ENCODE measurements around the gene MCFD2.
"Not testable (repeated sequence)": the region's sequence is repeated elsewhere in the genome, so short reads cannot be mapped to it uniquely, and the experiment has no call there.

MCFD2 gene

GRCh38 chr2:46887028-46887885, 28.3 kb downstream of the MCFD2 start:
- H3K4me3 ChIP-seq (ENCODE audit: low read depth in 1 of 2, low read length in 2 of 2), result no peak overlapping the region
- H3K4me1 ChIP-seq (ENCODE audit: control insufficient read depth in 1 of 2, insufficient read depth in 2 of 2, low read length in 2 of 2), result no peaks in the 10 kb centered on the region
- H3K9me3 ChIP-seq (ENCODE audit: control insufficient read depth in 1 of 2, low read length in 2 of 2), result no peaks in the 10 kb centered on the region
- H3K27me3 ChIP-seq (ENCODE audit: control insufficient read depth in 1 of 2, insufficient read depth in 2 of 2, low read length in 2 of 2), result no peaks in the 10 kb centered on the region
- no peak overlapping the region for H3K9ac ChIP-seq (ENCODE audit: low read depth in 1 of 2, low read length in 2 of 2)
- H3K27ac ChIP-seq (ENCODE audit: low read depth, low read length), result no peak overlapping the region
- H3K36me3 ChIP-seq (ENCODE audit: control insufficient read depth in 1 of 2, insufficient read depth in 2 of 2, low read length in 2 of 2), result no peaks in the 10 kb centered on the region

DNA sequence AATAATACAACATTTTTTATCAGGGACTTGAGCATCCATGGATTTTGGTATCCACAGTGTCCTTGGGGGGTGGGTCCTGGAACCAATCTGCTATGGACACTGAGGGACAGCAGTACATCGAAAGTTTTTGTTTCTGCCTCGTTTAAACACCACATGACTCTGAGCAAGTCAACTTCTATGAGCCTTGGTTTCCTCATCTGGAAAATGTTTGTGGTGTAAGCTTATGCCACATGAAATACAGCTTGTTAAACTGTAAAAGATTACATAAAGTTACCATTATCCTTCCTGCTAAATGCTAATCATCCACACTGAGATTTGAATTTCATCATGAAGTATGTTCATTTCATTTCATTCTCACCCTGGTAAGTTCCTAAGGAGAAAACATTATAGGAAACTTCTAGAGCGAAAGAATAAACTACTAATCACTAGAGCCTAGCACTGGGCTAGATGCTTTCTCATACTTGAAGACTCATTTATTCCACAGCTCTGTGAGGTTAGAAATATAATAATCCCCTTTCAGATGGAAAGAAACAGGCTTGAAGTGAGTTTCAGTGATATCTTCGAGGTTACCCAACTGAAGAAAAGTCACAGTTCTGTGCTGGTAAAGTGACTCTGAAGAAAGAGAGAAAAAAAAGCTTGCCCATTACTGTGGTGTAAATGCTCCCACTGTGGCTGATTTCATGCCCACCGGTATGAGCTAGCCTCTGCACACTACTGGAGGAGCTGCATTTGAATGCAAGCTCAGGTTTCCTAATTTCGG, 29.2 kb downstream of the MCFD2 start:
- no peaks in the 10 kb centered on the region for H3K9me3 ChIP-seq (ENCODE audit: control insufficient read depth in 1 of 2, low read length in 2 of 2)
- H3K9ac ChIP-seq (ENCODE audit: low read depth in 1 of 2, low read length in 2 of 2), result no peak overlapping the region
- H3K4me1 ChIP-seq (ENCODE audit: control insufficient read depth in 1 of 2, insufficient read depth in 2 of 2, low read length in 2 of 2), result peaks cover 0 to 4% of the 10 kb centered on the region in 2 donors
- H3K36me3 ChIP-seq (ENCODE audit: control insufficient read depth in 1 of 2, insufficient read depth in 2 of 2, low read length in 2 of 2), result no peaks in the 10 kb centered on the region
- no peak overlapping the region for H3K4me3 ChIP-seq (ENCODE audit: low read depth in 1 of 2, low read length in 2 of 2)
- H3K27ac ChIP-seq (ENCODE audit: low read depth, low read length), result no peak overlapping the region
- no peaks in the 10 kb centered on the region for H3K27me3 ChIP-seq (ENCODE audit: control insufficient read depth in 1 of 2, insufficient read depth in 2 of 2, low read length in 2 of 2)

GRCh38 chr2:46885376-46885775, 30.2 kb downstream of the MCFD2 start:
- no peaks in the 10 kb centered on the region for H3K9me3 ChIP-seq (ENCODE audit: control insufficient read depth in 1 of 2, low read length in 2 of 2)
- H3K27ac ChIP-seq (ENCODE audit: low read depth, low read length), result no peak overlapping the region
- H3K9ac ChIP-seq (ENCODE audit: low read depth in 1 of 2, low read length in 2 of 2), result no peak overlapping the region

DNA sequence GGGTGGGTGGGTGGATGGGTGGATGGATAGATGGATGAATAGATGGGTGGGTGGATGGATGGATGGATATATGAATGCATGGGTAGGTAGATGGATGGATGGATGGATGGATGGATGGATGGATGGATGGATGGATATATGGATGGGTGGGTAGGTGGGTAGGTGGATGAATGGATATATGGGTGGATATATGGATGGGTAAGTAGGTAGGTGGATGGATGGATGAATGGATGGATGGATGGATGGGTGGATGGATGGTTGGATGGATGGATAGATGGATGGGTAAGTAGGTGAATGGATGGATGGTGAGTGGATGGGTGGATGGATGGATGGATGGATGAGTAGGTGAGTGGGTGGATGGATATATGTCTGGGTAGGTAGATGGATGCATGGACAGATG, 36.1 kb downstream of the MCFD2 start:
- H3K27me3 ChIP-seq (ENCODE audit: control insufficient read depth in 1 of 2, insufficient read depth in 2 of 2, low read length in 2 of 2), result no peaks in the 10 kb centered on the region
- no peak overlapping the region for H3K4me3 ChIP-seq (ENCODE audit: low read depth in 1 of 2, low read length in 2 of 2)
- H3K9ac ChIP-seq (ENCODE audit: low read depth in 1 of 2, low read length in 2 of 2), result no peak overlapping the region
- no peak overlapping the region for H3K27ac ChIP-seq (ENCODE audit: low read depth, low read length)
- H3K4me1 ChIP-seq (ENCODE audit: control insufficient read depth in 1 of 2, insufficient read depth in 2 of 2, low read length in 2 of 2), result peaks cover under 1 to 22% of the 10 kb centered on the region in 2 donors
- no peaks in the 10 kb centered on the region for H3K9me3 ChIP-seq (ENCODE audit: control insufficient read depth in 1 of 2, low read length in 2 of 2)
- H3K36me3 ChIP-seq (ENCODE audit: control insufficient read depth in 1 of 2, insufficient read depth in 2 of 2, low read length in 2 of 2), result no peaks in the 10 kb centered on the region

More at GRCh38 chr2:46885376-46885775, 30.2 kb downstream of the MCFD2 start:
- Histone ChIP-seq H3K4me3 (ENCODE audit: low read depth in 1 of 2, low read length in 2 of 2) (no peak overlapping the region), H3K27me3 (ENCODE audit: control insufficient read depth in 1 of 2, insufficient read depth in 2 of 2, low read length in 2 of 2) (no peaks in the 10 kb centered on the region), H3K36me3 (ENCODE audit: control insufficient read depth in 1 of 2, insufficient read depth in 2 of 2, low read length in 2 of 2) (no peaks in the 10 kb centered on the region), H3K4me1 (ENCODE audit: control insufficient read depth in 1 of 2, insufficient read depth in 2 of 2, low read length in 2 of 2) (peaks cover 0 to 7% of the 10 kb centered on the region in 2 donors)

DNA sequence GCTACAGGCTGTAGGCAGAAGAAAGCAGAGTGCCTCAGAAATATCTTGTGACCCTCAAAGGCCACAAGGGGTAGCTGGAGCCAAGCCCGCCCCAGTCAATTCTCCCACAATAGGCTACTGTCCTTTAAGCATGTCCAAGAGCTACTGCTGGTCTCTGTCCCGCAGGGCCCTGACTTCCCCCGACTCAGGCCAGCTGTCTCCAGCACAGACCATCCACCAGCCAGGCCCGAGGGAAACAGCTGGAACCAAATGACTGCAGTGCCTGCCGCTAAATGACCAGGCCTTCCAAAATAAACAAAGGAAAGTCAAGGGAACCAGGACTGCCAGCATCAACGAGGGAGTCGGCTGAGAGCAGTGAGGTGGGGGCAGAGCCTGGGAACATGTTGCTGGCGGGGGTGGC, 36.7 kb downstream of the MCFD2 start:
- no peak overlapping the region for H3K4me3 ChIP-seq (ENCODE audit: low read depth in 1 of 2, low read length in 2 of 2)
- H3K9me3 ChIP-seq (ENCODE audit: control insufficient read depth in 1 of 2, low read length in 2 of 2), result no peaks in the 10 kb centered on the region
- H3K9ac ChIP-seq (ENCODE audit: low read depth in 1 of 2, low read length in 2 of 2), result no peak overlapping the region
- H3K27ac ChIP-seq (ENCODE audit: low read depth, low read length), result peak overlapping the region; percentile 3
- H3K4me1 ChIP-seq (ENCODE audit: control insufficient read depth in 1 of 2, insufficient read depth in 2 of 2, low read length in 2 of 2), result peaks cover 7 to 27% of the 10 kb centered on the region in 2 donors
- no peaks in the 10 kb centered on the region for H3K36me3 ChIP-seq (ENCODE audit: control insufficient read depth in 1 of 2, insufficient read depth in 2 of 2, low read length in 2 of 2)
- H3K27me3 ChIP-seq (ENCODE audit: control insufficient read depth in 1 of 2, insufficient read depth in 2 of 2, low read length in 2 of 2), result no peaks in the 10 kb centered on the region

DNA sequence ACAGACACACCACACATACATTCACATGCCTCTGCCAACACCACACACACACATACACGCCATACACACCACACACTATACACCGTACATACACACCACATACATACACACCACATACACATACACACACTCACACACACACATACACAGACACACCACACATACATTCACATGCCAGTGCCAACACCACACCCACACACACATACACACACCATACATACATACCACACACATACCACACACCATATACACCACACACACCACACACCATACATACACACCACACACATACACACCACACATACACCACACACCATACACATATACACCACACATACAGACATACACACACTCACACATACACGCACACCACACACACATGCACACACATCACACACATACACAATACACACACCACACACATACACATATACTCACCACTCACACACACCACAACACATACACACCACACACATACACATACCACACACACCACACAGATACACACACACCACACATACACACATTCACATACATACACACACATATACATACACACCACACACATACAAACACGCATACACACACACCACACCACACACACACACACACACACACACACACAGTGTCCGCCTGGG, 37.2 kb downstream of the MCFD2 start:
- Histone ChIP-seq H3K36me3 (ENCODE audit: control insufficient read depth in 1 of 2, insufficient read depth in 2 of 2, low read length in 2 of 2) (no peaks in the 10 kb centered on the region), H3K9me3 (ENCODE audit: control insufficient read depth in 1 of 2, low read length in 2 of 2) (no peaks in the 10 kb centered on the region), H3K27me3 (ENCODE audit: control insufficient read depth in 1 of 2, insufficient read depth in 2 of 2, low read length in 2 of 2) (no peaks in the 10 kb centered on the region), H3K4me1 (ENCODE audit: control insufficient read depth in 1 of 2, insufficient read depth in 2 of 2, low read length in 2 of 2) (peaks cover 12 to 27% of the 10 kb centered on the region in 2 donors), H3K9ac (ENCODE audit: low read depth in 1 of 2, low read length in 2 of 2) (no peak overlapping the region), H3K27ac (ENCODE audit: low read depth, low read length) (peak overlapping the region; percentile 3), H3K4me3 (ENCODE audit: low read depth in 1 of 2, low read length in 2 of 2) (no peak overlapping the region)

GRCh38 chr2:46877619-46878113, 37.9 kb downstream of the MCFD2 start:
- H3K27ac ChIP-seq (ENCODE audit: low read depth, low read length), result no peak overlapping the region
- H3K36me3 ChIP-seq (ENCODE audit: control insufficient read depth in 1 of 2, insufficient read depth in 2 of 2, low read length in 2 of 2), result no peaks in the 10 kb centered on the region
- H3K9me3 ChIP-seq (ENCODE audit: control insufficient read depth in 1 of 2, low read length in 2 of 2), result no peaks in the 10 kb centered on the region
- H3K4me1 ChIP-seq (ENCODE audit: control insufficient read depth in 1 of 2, insufficient read depth in 2 of 2, low read length in 2 of 2), result peaks cover 17 to 27% of the 10 kb centered on the region in 2 donors
- H3K27me3 ChIP-seq (ENCODE audit: control insufficient read depth in 1 of 2, insufficient read depth in 2 of 2, low read length in 2 of 2), result no peaks in the 10 kb centered on the region
- no peak overlapping the region for H3K9ac ChIP-seq (ENCODE audit: low read depth in 1 of 2, low read length in 2 of 2)
- no peak overlapping the region for H3K4me3 ChIP-seq (ENCODE audit: low read depth in 1 of 2, low read length in 2 of 2)

DNA sequence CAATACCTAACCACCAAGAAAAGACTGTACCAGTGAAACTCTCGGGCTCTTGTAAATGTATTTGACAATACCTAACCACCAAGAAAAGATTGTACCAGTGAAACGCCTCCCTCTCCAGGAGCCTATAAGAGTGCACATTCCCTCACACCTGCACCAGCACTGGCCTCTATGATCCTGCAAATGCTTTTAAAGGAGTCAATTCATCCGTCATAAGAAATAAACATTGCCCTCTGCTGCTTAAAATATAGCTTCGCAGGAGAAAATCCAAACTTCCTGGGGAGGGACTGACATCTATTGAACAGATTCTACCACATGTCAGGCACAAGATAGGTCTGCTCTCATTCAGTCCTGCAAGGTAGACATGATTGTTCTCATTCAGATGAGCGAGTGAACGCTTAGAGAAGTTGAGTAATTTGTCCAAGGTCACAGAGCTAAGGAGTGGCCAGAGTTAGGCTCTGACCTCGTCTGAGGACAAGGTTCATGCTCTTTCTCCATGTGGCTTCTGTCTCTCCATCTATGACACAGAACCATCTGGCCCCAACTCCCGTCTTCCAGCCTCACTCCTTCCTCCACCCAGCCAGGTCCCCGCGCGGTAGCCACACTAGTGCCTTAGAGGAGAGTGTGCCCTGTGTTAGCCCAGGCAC, 38.7 kb downstream of the MCFD2 start:
- peaks cover 17 to 26% of the 10 kb centered on the region in 2 donors for H3K4me1 ChIP-seq (ENCODE audit: control insufficient read depth in 1 of 2, insufficient read depth in 2 of 2, low read length in 2 of 2)
- H3K27me3 ChIP-seq (ENCODE audit: control insufficient read depth in 1 of 2, insufficient read depth in 2 of 2, low read length in 2 of 2), result no peaks in the 10 kb centered on the region
- no peak overlapping the region for H3K27ac ChIP-seq (ENCODE audit: low read depth, low read length)
- H3K9me3 ChIP-seq (ENCODE audit: control insufficient read depth in 1 of 2, low read length in 2 of 2), result no peaks in the 10 kb centered on the region
- H3K4me3 ChIP-seq (ENCODE audit: low read depth in 1 of 2, low read length in 2 of 2), result peak overlapping the region in 1 of 2 donors; percentile 26
- no peak overlapping the region for H3K9ac ChIP-seq (ENCODE audit: low read depth in 1 of 2, low read length in 2 of 2)
- no peaks in the 10 kb centered on the region for H3K36me3 ChIP-seq (ENCODE audit: control insufficient read depth in 1 of 2, insufficient read depth in 2 of 2, low read length in 2 of 2)

GRCh38 chr2:46875962-46876689, 39.5 kb downstream of the MCFD2 start:
- H3K4me1 ChIP-seq (ENCODE audit: control insufficient read depth in 1 of 2, insufficient read depth in 2 of 2, low read length in 2 of 2), result peaks cover 17 to 19% of the 10 kb centered on the region in 2 donors
- H3K9me3 ChIP-seq (ENCODE audit: control insufficient read depth in 1 of 2, low read length in 2 of 2), result not testable (repeated sequence)

More at GRCh38 chr2:46875962-46876689, 39.5 kb downstream of the MCFD2 start:
- H3K9ac ChIP-seq (ENCODE audit: low read depth in 1 of 2, low read length in 2 of 2); H3K4me3 ChIP-seq (ENCODE audit: low read depth in 1 of 2, low read length in 2 of 2); H3K27me3 ChIP-seq (ENCODE audit: control insufficient read depth in 1 of 2, insufficient read depth in 2 of 2, low read length in 2 of 2); H3K27ac ChIP-seq (ENCODE audit: low read depth, low read length); H3K36me3 ChIP-seq (ENCODE audit: control insufficient read depth in 1 of 2, insufficient read depth in 2 of 2, low read length in 2 of 2): not testable (repeated sequence)

Measured in duodenal mucosa (tissue), 2 donors.